HepG2 (cell line): ENCODE measurements around the gene CKS1B.

Experiments used
- ETV6 ChIP-seq: sonication (generic); formaldehyde crosslinking; conservative IDR thresholded peaks from 2 replicates; pipeline ENCODE4 v1.4.0; 2020; ENCODE audit warnings: missing genetic modification reagents
- HMG20B ChIP-seq: conservative IDR thresholded peaks from 2 replicates; pipeline ENCODE4 v1.6.1; 2016; ENCODE audit warnings: missing genetic modification reagents, missing compliant biosample characterization
- ZNF101 ChIP-seq: sonication (generic); formaldehyde crosslinking; IDR thresholded peaks from 2 replicates; pipeline ENCODE4 v1.4.0; 2020; ENCODE audit warnings: mild to moderate bottlenecking, low read depth, missing genetic modification reagents, borderline replicate concordance
- ZNF121 ChIP-seq: sonication (generic); formaldehyde crosslinking; IDR thresholded peaks from 2 replicates; pipeline ENCODE4 v1.5.0; 2020; ENCODE audit warnings: mild to moderate bottlenecking, missing genetic modification reagents
- TF ChIP-seq, protein P1 (sequence below): sonication (generic); formaldehyde crosslinking; IDR thresholded peaks from 2 replicates; pipeline ENCODE4 v1.4.0; 2020; ENCODE audit warnings: missing genetic modification reagents

DNA sequence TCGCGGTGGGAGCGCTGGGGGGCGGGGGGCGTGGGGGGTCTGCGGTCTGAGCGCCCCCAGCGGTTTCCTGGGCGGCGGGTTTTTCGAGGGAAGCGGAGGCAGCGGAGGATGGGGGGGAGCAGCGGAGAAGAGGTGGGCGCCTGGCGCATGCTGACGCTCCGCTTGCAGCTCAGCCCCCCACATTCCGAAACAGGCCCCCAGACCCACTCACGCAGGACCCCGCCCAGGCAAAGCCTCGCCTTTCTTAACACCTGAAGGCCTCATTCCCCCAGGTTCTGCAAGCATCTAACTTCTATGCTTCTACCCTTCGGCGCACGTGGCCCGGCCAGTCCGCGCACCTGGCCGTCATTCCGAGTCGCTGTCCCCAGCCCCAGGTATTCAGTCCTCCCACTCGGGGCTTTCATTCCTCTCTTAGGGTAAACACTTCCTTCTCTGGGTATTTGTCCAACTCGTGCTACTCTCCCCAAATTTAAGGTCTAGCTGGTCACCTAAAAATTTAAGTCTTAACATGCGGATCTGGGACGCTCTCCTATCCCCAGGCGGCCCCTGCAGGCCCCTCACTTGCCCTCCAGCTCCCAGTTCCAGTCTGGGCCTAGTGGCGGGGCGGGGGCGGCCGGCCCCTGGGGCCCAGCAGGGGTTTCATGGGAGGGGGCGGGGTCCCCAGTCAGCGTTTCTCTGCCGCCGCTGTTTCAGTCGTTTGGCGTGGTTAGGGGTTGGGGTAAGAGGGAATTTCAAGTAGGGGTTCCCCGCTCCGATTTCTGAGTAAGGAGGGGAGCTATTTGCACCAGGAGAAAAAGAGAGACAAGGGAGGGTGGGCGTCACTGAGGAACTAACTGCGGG lies 25.3 kb downstream of the CKS1B start:
- TF ChIP-seq ZNF121 (CRISPR knock-in tag) (no peak), ETV6 (CRISPR knock-in tag) (0 out of 2 replicates have a peak, but pooled peaks have one; percentile 3), ZNF101 (CRISPR knock-in tag) (no peak), HMG20B (CRISPR knock-in tag) (no peak)
- TF ChIP-seq, protein P1, sequence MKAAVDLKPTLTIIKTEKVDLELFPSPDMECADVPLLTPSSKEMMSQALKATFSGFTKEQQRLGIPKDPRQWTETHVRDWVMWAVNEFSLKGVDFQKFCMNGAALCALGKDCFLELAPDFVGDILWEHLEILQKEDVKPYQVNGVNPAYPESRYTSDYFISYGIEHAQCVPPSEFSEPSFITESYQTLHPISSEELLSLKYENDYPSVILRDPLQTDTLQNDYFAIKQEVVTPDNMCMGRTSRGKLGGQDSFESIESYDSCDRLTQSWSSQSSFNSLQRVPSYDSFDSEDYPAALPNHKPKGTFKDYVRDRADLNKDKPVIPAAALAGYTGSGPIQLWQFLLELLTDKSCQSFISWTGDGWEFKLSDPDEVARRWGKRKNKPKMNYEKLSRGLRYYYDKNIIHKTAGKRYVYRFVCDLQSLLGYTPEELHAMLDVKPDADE (CRISPR knock-in tag), result no peak
